ENCODE results near the gene SIX2.

SIX2 gene

GRCh38 chr2:45018023-45018422 is 8.8 kb upstream of the SIX2 start:
- no peak for DNase-seq (ENCODE audit: low read depth)

GRCh38 chr2:45014831-45015230 is 5.6 kb upstream of the SIX2 start:
- no peak for DNase-seq (ENCODE audit: low read depth)

GRCh38 chr2:45014016-45014702 is 4.9 kb upstream of the SIX2 start:
- no peak for DNase-seq (ENCODE audit: low read depth)

GRCh38 chr2:45013229-45014015 is 4.2 kb upstream of the SIX2 start:
- DNase-seq (ENCODE audit: low read depth) = no peak

GRCh38 chr2:45012733-45013132 is 3.5 kb upstream of the SIX2 start:
- no peak for DNase-seq (ENCODE audit: low read depth)

GRCh38 chr2:45011621-45012602 is 2.7 kb upstream of the SIX2 start:
- DNase-seq (ENCODE audit: low read depth) = no peak

- DNase-seq (ENCODE audit: low read depth) = no peak
These were observed 1.9 kb upstream of the SIX2 start for GRCh38 chr2:45011121-45011520.

- no peak for DNase-seq (ENCODE audit: low read depth)
These were observed 1.4 kb upstream of the SIX2 start for GRCh38 chr2:45010702-45011012.

- no peak for DNase-seq (ENCODE audit: low read depth)
These were observed 863 bp upstream of the SIX2 start for GRCh38 chr2:45009928-45010701.

- DNase-seq (ENCODE audit: low read depth) = no peak
These were observed 739 bp downstream of the SIX2 start for GRCh38 chr2:45008296-45009129.

- DNase-seq (ENCODE audit: low read depth) = no peak
These were observed 1.3 kb downstream of the SIX2 start for GRCh38 chr2:45007961-45008295.

GRCh38 chr2:45006942-45007287 is 2.3 kb downstream of the SIX2 start:
- DNase-seq (ENCODE audit: low read depth) = no peak

- no peak for DNase-seq (ENCODE audit: low read depth)
These were observed 3.0 kb downstream of the SIX2 start for GRCh38 chr2:45006041-45006941.

GRCh38 chr2:45005261-45006002 is 3.8 kb downstream of the SIX2 start:
- DNase-seq (ENCODE audit: low read depth) = no peak

- DNase-seq (ENCODE audit: low read depth) = no peak
These were observed 4.6 kb downstream of the SIX2 start for GRCh38 chr2:45004562-45005191.

GRCh38 chr2:45003579-45004551 is 5.4 kb downstream of the SIX2 start:
- DNase-seq (ENCODE audit: low read depth) = no peak

- DNase-seq (ENCODE audit: low read depth) = no peak
These were observed 6.6 kb downstream of the SIX2 start for GRCh38 chr2:45002686-45003085.

Data from GM04503 (cell line).